Heart left ventricle (tissue), 13 donors: ENCODE measurements around the gene PADI1.

ENCODE experiments used
- POLR2A ChIP-seq, 2 donors: fragments of 450-650 bp; IDR thresholded peaks; one replicate each; pipeline ENCODE4 v1.6.1; 2017; ENCODE audit warnings: antibody characterized with exemption in 2 of 2, mild to moderate bottlenecking in 2 of 2, moderate library complexity in 2 of 2
- TF ChIP-seq, protein P1 (sequence below), 12 donors: fragments of 200-600 bp; sonication (generic) in 4 of 12; IDR thresholded peaks; one replicate each; pipeline versions ENCODE4 v1.5.0 to v1.8.0; 2018 to 2022; ENCODE audit warnings: antibody characterized with exemption in 12 of 12, mild to moderate bottlenecking in 5 of 12
- donor health status: ischemic (EF 13 %, LVEDD 7.1; RV severe dilation, severe dysfunction).
- donor health status: DM: no; HTN: yes; CAD: no.
- donor health status: DM: no; HTN: no; CAD: no.
- donor health status: ischemic (EF 25% LVEDD 6.9; RV normal size, moderate dysfunction).
- donor health status: ischemic (EF 25% LVEDD 5.7; RV mildly dilated, moderate dysfunction).
- donor health status: ischemic (EF 35%, LVEDD 5.7; RV mildly dilated, moderate dysfunction).
- donor health status: nonischemic (EF 11% LVEDD 7.7; RV severe dilation, severe dysfunction).
- donor health status: DM: yes; HTN: yes; CAD: no.
- donor health status: PGD.
- donor health status: ischemic (EF 29% LVEDD 5.4; RV normal size, mild dysfunction).
- donor health status: nonischemic (EF 23%, LVEDD 6.1; RV moderate dilation, normal function).

DNA sequence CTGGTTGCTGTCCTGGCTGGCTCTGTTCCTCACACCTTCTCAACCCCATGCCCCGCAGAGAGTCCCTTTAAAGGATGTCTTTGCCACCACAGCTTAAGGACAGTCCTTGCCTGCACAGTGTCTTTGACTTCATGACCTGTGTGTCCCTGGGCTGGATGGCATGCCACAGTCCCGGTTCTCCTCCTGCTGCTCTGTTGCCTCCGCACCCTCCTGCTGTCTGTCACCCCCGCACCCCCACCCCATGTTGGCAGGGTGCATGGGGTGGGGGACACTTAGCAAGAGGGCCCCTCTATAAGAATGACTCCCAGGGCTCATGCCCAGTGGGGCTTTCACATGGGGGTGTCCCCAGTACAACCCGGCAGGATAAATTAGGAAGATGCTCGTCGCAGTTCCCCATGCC is 41.6 kb upstream of the PADI1 start:
- TF ChIP-seq, protein P1, sequence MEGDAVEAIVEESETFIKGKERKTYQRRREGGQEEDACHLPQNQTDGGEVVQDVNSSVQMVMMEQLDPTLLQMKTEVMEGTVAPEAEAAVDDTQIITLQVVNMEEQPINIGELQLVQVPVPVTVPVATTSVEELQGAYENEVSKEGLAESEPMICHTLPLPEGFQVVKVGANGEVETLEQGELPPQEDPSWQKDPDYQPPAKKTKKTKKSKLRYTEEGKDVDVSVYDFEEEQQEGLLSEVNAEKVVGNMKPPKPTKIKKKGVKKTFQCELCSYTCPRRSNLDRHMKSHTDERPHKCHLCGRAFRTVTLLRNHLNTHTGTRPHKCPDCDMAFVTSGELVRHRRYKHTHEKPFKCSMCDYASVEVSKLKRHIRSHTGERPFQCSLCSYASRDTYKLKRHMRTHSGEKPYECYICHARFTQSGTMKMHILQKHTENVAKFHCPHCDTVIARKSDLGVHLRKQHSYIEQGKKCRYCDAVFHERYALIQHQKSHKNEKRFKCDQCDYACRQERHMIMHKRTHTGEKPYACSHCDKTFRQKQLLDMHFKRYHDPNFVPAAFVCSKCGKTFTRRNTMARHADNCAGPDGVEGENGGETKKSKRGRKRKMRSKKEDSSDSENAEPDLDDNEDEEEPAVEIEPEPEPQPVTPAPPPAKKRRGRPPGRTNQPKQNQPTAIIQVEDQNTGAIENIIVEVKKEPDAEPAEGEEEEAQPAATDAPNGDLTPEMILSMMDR (IDR thresholded peaks at IDR 0.05), result no peak
- no peak for TF ChIP-seq POLR2A (IDR thresholded peaks at IDR 0.05)
